ENCODE data around the gene AMDHD1. TPM values are rescaled to one million over a fixed set of nuclear protein-coding genes. Genes with fewer than 3 reads are reported as not detected.

The AMDHD1 gene
- polyA plus RNA-seq, 3 donors: 1.1 to 1.9 (median 1.2) TPM

GRCh38 chr12:95988506-95989275 lies 45.6 kb downstream of the AMDHD1 start:
- DNase-seq (ENCODE audit: extremely low read depth in 1 of 11, low read depth in 9 of 11, low spot score in 4 of 11): no peak

DNA sequence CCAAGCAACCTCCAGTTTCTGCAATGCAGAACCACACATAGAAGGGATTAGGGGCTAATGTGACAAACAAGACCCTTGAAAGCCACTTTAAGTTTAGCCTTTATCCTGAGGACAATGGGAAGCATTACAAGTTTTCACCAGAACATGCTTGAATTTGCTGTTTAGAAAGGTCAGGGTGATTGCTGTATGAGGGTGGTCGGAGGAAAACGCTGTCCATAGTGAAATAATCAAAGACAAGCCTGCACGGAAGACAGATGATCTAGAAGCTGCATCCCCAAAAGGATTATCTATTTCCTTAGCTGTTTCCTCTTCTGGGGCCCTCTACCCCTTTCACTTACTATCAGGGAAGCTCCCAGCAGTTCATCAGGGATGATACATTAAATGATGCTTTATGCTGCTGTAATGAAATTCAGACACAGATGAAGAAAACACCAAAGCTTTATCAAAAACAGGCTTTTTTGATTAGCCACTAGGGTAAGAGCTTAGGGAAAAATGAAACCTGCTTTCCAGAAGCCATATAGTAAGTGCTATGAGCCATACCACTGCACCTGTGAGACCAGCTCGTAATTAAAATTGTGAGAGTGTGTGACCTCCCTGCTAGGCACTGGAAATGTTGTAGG lies 46.5 kb downstream of the AMDHD1 start:
- no peak for DNase-seq (ENCODE audit: extremely low read depth in 1 of 11, low read depth in 9 of 11, low spot score in 4 of 11)

DNA sequence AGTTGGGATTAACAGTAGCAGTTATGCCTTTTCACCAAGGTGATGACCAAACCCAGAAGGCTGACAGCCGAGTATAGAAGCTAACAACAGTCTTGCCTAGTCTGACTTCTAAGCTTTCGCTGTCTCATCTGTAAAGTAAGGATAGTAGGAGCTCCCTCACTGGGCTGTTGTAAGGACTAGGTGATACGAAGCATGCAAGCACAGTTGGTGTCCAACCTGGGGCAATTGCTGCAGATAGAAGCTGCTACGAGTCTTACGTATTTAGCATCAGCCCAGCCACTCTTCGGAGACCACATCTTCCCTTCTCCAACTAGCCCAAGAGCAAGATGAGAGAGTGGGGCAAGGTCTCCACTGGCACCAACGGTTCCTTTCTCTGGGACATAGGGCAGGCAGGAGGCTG lies 47.0 kb downstream of the AMDHD1 start:
- no peak for DNase-seq (ENCODE audit: extremely low read depth in 1 of 11, low read depth in 9 of 11, low spot score in 4 of 11)

- no peak for DNase-seq (ENCODE audit: extremely low read depth in 1 of 11, low read depth in 9 of 11, low spot score in 4 of 11)
Measured at GRCh38 chr12:95993907-95994306, 50.8 kb downstream of the AMDHD1 start.

- no peak for DNase-seq (ENCODE audit: extremely low read depth in 1 of 11, low read depth in 9 of 11, low spot score in 4 of 11)
Measured at GRCh38 chr12:95994476-95994875, 51.3 kb downstream of the AMDHD1 start.

DNA sequence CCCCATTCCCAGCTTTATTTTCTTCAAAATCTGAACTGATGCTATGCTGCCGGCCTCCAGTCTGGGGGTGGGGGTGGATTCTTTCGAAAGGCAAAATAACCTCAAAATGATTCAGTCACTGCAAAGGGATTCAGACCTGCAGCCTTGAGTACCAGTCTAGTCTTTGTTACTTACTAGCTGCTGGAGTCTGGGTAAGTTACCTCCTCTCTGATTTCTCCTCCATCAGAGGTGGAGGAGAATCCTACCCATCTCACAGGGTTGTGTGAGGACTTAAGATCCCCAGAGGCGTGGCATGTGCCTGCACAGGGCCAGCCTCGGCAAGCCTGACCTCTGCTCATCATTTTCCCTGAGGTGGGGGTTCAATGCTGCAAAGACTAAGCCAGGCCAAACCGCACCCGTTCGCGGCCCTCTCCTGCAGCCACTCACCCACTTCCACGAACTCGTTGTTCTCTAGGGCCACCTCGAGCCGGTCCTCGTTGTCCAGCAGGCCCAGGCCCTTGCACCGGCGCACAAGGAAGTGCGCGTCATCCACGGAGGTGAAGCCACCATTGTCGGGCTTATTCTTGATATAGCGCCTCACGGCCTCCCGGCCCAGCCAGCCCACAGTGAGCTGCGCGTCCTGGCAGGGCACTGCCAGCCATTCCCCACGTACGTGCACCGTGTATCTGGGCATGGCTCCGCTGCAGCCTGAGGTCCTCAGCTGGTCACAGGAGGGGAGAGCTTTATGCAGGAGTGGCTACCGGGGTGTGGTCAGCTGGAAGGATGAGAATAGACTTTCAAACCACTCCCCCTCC lies 52.3 kb downstream of the AMDHD1 start:
- no peak for DNase-seq (ENCODE audit: extremely low read depth in 1 of 11, low read depth in 9 of 11, low spot score in 4 of 11)

DNA sequence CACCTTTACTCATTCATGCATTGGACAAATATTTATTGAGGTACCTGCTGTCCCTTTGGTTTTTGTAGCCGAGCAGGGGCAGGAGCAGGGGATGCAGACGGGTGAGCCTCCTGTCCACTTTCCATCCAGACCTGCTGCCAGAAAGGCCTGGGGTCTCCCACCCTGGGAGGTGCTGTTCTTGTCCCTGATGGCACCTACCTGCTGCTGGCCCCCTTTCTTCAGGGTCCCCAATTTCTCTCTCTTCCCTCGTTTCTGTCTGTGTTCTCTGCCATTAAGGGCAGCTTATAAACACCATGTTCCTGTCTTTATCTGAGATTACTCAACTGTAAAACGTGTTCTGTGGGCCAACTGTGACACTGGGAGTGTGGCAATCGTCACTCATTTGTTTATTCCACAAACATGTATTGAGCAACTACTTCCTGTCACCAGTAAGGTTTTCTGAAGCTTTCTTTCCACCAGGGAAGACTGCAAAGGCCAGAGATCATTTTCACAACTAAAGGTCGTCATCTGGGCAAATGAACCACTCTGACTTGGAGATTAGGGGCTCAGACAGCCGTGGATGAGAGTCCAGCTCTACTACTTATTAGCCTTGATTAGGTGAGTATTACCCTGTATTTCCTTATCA lies 53.0 kb downstream of the AMDHD1 start, which contains the start of gene HAL:
TSS of gene HAL (minus strand) at position 311 of the 625 bp plus-strand sequence. CDS start 434 bp downstream, outside the sequence.
- DNase-seq (ENCODE audit: extremely low read depth in 1 of 11, low read depth in 9 of 11, low spot score in 4 of 11): no peak

DNA sequence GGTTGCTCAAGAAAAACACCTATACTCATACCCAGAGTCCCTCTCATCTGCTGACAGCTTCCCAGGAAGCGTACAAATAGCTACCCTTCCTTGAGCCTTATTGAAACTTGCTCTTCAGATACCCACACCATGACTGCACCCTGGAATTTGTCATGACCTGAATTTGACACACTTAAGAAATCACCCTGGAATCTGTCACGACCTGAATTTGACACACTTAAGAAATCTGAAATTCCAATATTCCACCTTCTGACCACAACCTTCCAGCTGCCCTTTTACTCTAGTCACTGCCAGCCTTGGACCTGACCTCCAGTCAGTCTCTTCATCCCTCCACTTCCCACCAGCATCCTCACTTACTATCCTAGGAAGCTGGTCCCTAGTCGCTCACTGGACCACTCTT lies 54.1 kb downstream of the AMDHD1 start:
- no peak for DNase-seq (ENCODE audit: extremely low read depth in 1 of 11, low read depth in 9 of 11, low spot score in 4 of 11)

DNA sequence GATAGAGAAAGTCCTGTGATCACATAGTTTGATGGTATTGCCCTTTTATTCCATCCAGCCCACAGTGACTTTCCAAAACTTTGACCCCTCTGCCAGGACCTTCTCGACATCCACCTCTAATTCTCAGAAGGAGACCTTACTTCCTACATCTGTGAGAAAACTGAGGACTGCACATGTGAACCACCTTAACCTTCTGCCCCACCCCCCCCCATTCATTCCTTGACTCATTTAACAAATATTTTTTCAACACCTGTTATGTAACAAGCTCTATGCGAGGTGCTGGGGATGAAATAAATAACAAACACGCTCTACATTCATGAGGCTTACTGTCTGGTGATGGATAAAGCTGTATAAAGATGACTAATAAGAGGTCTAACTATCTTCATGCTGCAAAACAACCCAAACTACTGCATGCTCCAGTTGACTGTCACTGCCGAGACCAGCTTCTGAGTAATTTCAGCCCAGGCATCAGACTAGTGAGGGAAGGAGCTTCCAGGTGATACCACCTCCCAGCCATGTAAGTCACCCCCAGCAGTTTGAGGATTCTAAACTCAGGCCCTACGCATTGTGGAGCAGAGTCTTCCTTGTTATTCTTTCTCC lies 54.9 kb downstream of the AMDHD1 start:
- DNase-seq (ENCODE audit: extremely low read depth in 1 of 11, low read depth in 9 of 11, low spot score in 4 of 11): no peak

GRCh38 chr12:95998611-95999286 lies 55.6 kb downstream of the AMDHD1 start:
- DNase-seq (ENCODE audit: extremely low read depth in 1 of 11, low read depth in 9 of 11, low spot score in 4 of 11): peak in 10 of 11 donors; percentile 31 to 58 (median 46)

GRCh38 chr12:95999484-95999883 lies 56.4 kb downstream of the AMDHD1 start:
- DNase-seq (ENCODE audit: extremely low read depth in 1 of 11, low read depth in 9 of 11, low spot score in 4 of 11): no peak

DNA sequence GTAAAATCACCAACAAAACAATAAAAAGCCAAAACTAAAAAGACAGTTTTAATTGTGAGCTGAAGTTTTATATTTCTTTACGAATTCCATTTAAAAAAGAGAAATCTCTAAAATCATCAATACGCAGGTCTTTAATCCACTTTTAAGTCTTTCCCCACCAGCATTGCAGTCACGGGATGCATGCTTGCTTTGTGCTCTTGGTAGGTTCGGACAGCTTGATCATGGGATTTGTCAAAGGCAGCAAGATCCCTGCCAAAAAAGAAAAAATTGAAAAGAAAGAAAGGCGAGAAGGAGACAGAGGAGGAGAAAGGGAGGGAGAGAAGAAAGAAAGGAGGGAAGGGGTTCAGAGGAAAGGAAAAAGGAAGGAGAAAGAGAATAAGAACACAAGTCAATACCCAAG lies 57.7 kb downstream of the AMDHD1 start:
- no peak for DNase-seq (ENCODE audit: extremely low read depth in 1 of 11, low read depth in 9 of 11, low spot score in 4 of 11)

GRCh38 chr12:96006727-96007126 lies 63.6 kb downstream of the AMDHD1 start:
- DNase-seq (ENCODE audit: extremely low read depth in 1 of 11, low read depth in 9 of 11, low spot score in 4 of 11): no peak

- no peak for DNase-seq (ENCODE audit: extremely low read depth in 1 of 11, low read depth in 9 of 11, low spot score in 4 of 11)
Measured at GRCh38 chr12:96007729-96008128, 64.6 kb downstream of the AMDHD1 start.

GRCh38 chr12:96014943-96015599 lies 71.9 kb downstream of the AMDHD1 start:
- no peak for DNase-seq (ENCODE audit: extremely low read depth in 1 of 11, low read depth in 9 of 11, low spot score in 4 of 11)

DNA sequence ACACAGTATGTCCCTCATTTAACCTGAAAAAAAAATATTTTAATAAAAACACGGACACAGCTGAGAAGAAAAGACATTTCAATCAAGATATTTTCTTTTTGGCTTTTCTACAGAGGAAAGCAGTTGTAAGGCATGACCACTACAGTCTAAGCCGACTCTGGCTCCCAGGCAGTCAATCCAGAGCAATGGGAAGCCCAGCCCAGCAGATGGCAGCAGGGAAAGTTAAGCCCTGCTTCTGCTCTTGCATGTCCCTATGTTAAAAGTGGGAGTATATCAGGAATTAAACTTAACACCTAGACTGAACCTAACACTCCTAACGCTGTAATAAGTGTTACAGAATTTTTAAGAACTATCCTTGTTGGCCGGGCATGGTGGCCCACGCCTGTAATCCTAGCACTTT lies 72.5 kb downstream of the AMDHD1 start:
- peak in 4 of 11 donors; percentile 8 to 24 (median 14) for DNase-seq (ENCODE audit: extremely low read depth in 1 of 11, low read depth in 9 of 11, low spot score in 4 of 11)

All from renal cortex interstitium (tissue), 11 donors.